GM12878 (cell line): Measurements from ENCODE around the gene FBF1. TPM values are rescaled to one million over a fixed set of nuclear protein-coding genes. Genes with fewer than 3 reads are reported as not detected.

Source experiments
- ATF7 ChIP-seq: fragments of 450-650 bp; IDR thresholded peaks from 2 replicates; pipeline ENCODE4 v1.6.1; 2016; ENCODE audit warnings: low read depth, mild to moderate bottlenecking
- CEBPB ChIP-seq, 2 experiments: fragments of 150-350 bp in 1 of 2; IDR thresholded peaks; 2 replicates each; pipeline ENCODE4 v1.6.1; 2012 to 2014; ENCODE audit warnings: low read depth in 2 of 2, low read length in 2 of 2, borderline replicate concordance in 1 of 2, inconsistent platforms in 1 of 2
- CREB1 ChIP-seq: IDR thresholded peaks from 2 replicates; pipeline ENCODE4 v1.6.1; 2012; ENCODE audit warnings: low read depth, mild to moderate bottlenecking, inconsistent platforms
- EGR1 ChIP-seq, 2 experiments: IDR thresholded peaks; 1 replicate in 1 of 2; 2 replicates in 1 of 2; pipeline ENCODE4 v1.6.1; 2011 to 2012; ENCODE audit warnings: low read depth in 2 of 2, low read length in 2 of 2, borderline replicate concordance in 1 of 2, mild to moderate bottlenecking in 1 of 2, moderate library complexity in 1 of 2
- FOS ChIP-seq: IDR thresholded peaks from 3 replicates; pipeline ENCODE4 v1.6.1; 2011; ENCODE audit warnings: borderline replicate concordance; ENCODE audit not compliant: insufficient read length; ENCODE audit errors: extremely low read depth
- FOXK2 ChIP-seq: fragments of 450-650 bp; IDR thresholded peaks from 2 replicates; pipeline ENCODE4 v1.6.1; 2017; ENCODE audit warnings: mild to moderate bottlenecking, moderate library complexity
- GABPA ChIP-seq: IDR thresholded peaks from 2 replicates; pipeline ENCODE4 v1.6.1; 2014; ENCODE audit warnings: antibody characterized with exemption, low read depth, mild to moderate bottlenecking, inconsistent platforms
- HDGF ChIP-seq: fragments of 450-650 bp; IDR thresholded peaks from 2 replicates; pipeline ENCODE4 v1.6.1; 2016; ENCODE audit warnings: antibody characterized with exemption
- IRF4 ChIP-seq: IDR thresholded peaks from 2 replicates; pipeline ENCODE4 v1.6.1; 2011; ENCODE audit warnings: low read depth, low read length
- MEF2A ChIP-seq: IDR thresholded peaks from 2 replicates; pipeline ENCODE4 v1.6.1; 2011; ENCODE audit warnings: low read depth, mild to moderate bottlenecking, low read length, moderate library complexity; ENCODE audit not compliant: insufficient read depth
- NR2C2 ChIP-seq: IDR thresholded peaks from 2 replicates; pipeline ENCODE4 v1.6.1; 2011; ENCODE audit warnings: borderline replicate concordance, low read depth; ENCODE audit not compliant: control insufficient read depth, insufficient read length
- POU2F2 ChIP-seq: IDR thresholded peaks from 3 replicates; pipeline ENCODE4 v1.6.1; 2011; ENCODE audit warnings: low read depth, mild to moderate bottlenecking, low read length, borderline replicate concordance
- RUNX3 ChIP-seq: IDR thresholded peaks from 2 replicates; pipeline ENCODE4 v1.6.1; 2012; ENCODE audit warnings: low read length, inconsistent platforms
- SUPT20H ChIP-seq: IDR thresholded peaks from 2 replicates; pipeline ENCODE4 v1.6.1; 2011; ENCODE audit warnings: low read depth, mild to moderate bottlenecking, low read length, moderate library complexity, borderline replicate concordance; ENCODE audit not compliant: control insufficient read depth
- TCF12 ChIP-seq: IDR thresholded peaks from 2 replicates; pipeline ENCODE4 v1.6.1; 2011; ENCODE audit warnings: low read depth, mild to moderate bottlenecking, low read length
- ZNF622 ChIP-seq: fragments of 450-650 bp; IDR thresholded peaks from 2 replicates; pipeline ENCODE4 v1.6.1; 2017; ENCODE audit warnings: mild to moderate bottlenecking, inconsistent platforms
- polyA plus RNA-seq, 11 experiments: library from polyadenylated mRNA; depleted of rRNA in 4 of 11; unstranded in 6 of 11; stranded (reverse) in 5 of 11; fragments of >200 nt; fragmentation: Nextera tagmentation in 4 of 11; fragmentation: Illumina TruSeq in 1 of 11; extraction: Ambion mirVana in 4 of 11; extraction: Trizol in 1 of 11; gene quantifications; 1 replicate in 1 of 11; 2 replicates in 10 of 11; pipeline versions ENCODE4 v1.2.1 to v1.2.3, GENCODE V29; 2011 to 2016; ENCODE audit warnings: inconsistent platforms in 2 of 11, missing spikeins in 2 of 11, low read depth in 1 of 11
- total RNA-seq, 4 experiments: library from RNA; depleted of rRNA in 3 of 4; stranded (reverse); fragments of >200 nt in 3 of 4; fragmentation: Illumina TruSeq in 1 of 4; extraction: Trizol in 1 of 4; gene quantifications; 2 replicates each; pipeline versions ENCODE4 v1.2.1 to v1.2.3, GENCODE V29; 2013 to 2021
- TF ChIP-seq, protein P1 (sequence below): IDR thresholded peaks from 2 replicates; pipeline ENCODE4 v1.6.1; 2011; ENCODE audit warnings: low read depth, mild to moderate bottlenecking, low read length, moderate library complexity, borderline replicate concordance; ENCODE audit errors: extremely low read depth
- TF ChIP-seq, protein P2 (sequence below): fragments of 450-650 bp; IDR thresholded peaks from 2 replicates; pipeline ENCODE4 v1.6.1; 2016; ENCODE audit warnings: mild to moderate bottlenecking
- TF ChIP-seq, protein P3 (sequence below): fragments of 450-650 bp; conservative IDR thresholded peaks from 2 replicates; pipeline ENCODE4 v1.6.1; 2017; ENCODE audit warnings: mild to moderate bottlenecking, moderate library complexity
- TF ChIP-seq, protein P4 (sequence below): fragments of 450-650 bp; formaldehyde crosslinking; IDR thresholded peaks from 2 replicates; pipeline ENCODE4 v1.4.0; 2020; ENCODE audit warnings: mild to moderate bottlenecking, moderate library complexity
- TF ChIP-seq, protein P5 (sequence below): IDR thresholded peaks from 2 replicates; pipeline ENCODE4 v1.6.1; 2012; ENCODE audit warnings: low read length, inconsistent platforms

FBF1 gene
- total and polyA plus RNA-seq, 10 of the 15 experiments (the other 5 are each of a cell fraction or from before 2014, with no cell fraction given) = 0.29 to 15.0 (median 7.0) TPM

DNA sequence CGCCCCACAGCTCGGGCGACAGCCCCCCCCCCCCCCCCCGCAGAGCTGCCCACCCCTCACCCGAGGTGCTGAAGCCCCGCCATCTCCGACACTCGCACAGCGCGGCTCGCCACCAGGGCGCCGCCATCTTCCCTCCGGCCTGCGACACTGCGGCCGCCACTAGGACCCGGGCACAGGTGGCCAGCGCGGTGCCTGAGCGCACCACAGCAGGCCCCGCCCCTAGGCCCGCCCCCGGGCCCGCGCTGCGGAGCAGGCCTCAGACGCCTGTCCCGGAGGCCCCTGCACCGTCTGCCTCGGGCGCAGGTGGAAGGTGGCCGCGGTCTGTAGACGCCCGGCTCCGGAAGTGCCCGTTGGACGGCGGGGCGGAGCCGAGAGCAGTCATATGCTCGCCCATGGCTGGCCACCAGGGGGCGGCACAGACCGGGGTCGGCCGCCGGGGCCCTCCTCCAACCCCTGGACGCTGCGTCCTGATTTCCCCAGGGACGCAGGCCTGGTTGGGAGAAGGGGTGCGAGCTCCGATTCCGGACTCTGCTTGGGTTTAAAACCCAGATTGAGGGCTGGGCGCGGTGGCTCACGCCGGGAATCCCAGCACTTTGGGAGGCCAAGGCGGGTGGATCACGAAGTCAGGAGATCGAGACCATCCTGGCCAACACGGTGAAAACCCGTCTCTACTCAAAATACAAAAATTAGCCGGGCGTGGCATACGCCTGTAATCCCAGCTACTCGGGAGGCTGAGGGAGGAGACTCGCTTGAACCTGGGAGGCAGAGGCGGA, 35.9 kb downstream of the FBF1 start, which contains the start of gene MRPL38 (continued):
- no peak for TF ChIP-seq POU2F2
- TF ChIP-seq ZNF622 = no peak
- TF ChIP-seq, protein P1, sequence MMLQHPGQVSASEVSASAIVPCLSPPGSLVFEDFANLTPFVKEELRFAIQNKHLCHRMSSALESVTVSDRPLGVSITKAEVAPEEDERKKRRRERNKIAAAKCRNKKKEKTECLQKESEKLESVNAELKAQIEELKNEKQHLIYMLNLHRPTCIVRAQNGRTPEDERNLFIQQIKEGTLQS = no peak
- TF ChIP-seq GABPA = no peak
- TF ChIP-seq TCF12 = peak; percentile 69; the same call in 1 of the 2 replicates
- TF ChIP-seq NR2C2 = no peak
- TF ChIP-seq, protein P2, sequence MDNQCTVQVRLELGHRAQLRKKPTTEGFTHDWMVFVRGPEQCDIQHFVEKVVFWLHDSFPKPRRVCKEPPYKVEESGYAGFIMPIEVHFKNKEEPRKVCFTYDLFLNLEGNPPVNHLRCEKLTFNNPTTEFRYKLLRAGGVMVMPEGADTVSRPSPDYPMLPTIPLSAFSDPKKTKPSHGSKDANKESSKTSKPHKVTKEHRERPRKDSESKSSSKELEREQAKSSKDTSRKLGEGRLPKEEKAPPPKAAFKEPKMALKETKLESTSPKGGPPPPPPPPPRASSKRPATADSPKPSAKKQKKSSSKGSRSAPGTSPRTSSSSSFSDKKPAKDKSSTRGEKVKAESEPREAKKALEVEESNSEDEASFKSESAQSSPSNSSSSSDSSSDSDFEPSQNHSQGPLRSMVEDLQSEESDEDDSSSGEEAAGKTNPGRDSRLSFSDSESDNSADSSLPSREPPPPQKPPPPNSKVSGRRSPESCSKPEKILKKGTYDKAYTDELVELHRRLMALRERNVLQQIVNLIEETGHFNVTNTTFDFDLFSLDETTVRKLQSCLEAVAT = peak; percentile 87
- TF ChIP-seq, protein P3, sequence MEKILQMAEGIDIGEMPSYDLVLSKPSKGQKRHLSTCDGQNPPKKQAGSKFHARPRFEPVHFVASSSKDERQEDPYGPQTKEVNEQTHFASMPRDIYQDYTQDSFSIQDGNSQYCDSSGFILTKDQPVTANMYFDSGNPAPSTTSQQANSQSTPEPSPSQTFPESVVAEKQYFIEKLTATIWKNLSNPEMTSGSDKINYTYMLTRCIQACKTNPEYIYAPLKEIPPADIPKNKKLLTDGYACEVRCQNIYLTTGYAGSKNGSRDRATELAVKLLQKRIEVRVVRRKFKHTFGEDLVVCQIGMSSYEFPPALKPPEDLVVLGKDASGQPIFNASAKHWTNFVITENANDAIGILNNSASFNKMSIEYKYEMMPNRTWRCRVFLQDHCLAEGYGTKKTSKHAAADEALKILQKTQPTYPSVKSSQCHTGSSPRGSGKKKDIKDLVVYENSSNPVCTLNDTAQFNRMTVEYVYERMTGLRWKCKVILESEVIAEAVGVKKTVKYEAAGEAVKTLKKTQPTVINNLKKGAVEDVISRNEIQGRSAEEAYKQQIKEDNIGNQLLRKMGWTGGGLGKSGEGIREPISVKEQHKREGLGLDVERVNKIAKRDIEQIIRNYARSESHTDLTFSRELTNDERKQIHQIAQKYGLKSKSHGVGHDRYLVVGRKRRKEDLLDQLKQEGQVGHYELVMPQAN = peak; percentile 78
- no peak for TF ChIP-seq CEBPB (IDR thresholded peaks at IDR 0.05; ENCODE audit: borderline replicate concordance in 1 of 2, low read depth in 2 of 2, low read length in 2 of 2)
- peak; percentile 27; the same call in 1 of the 2 replicates for TF ChIP-seq FOXK2
- TF ChIP-seq, protein P4, sequence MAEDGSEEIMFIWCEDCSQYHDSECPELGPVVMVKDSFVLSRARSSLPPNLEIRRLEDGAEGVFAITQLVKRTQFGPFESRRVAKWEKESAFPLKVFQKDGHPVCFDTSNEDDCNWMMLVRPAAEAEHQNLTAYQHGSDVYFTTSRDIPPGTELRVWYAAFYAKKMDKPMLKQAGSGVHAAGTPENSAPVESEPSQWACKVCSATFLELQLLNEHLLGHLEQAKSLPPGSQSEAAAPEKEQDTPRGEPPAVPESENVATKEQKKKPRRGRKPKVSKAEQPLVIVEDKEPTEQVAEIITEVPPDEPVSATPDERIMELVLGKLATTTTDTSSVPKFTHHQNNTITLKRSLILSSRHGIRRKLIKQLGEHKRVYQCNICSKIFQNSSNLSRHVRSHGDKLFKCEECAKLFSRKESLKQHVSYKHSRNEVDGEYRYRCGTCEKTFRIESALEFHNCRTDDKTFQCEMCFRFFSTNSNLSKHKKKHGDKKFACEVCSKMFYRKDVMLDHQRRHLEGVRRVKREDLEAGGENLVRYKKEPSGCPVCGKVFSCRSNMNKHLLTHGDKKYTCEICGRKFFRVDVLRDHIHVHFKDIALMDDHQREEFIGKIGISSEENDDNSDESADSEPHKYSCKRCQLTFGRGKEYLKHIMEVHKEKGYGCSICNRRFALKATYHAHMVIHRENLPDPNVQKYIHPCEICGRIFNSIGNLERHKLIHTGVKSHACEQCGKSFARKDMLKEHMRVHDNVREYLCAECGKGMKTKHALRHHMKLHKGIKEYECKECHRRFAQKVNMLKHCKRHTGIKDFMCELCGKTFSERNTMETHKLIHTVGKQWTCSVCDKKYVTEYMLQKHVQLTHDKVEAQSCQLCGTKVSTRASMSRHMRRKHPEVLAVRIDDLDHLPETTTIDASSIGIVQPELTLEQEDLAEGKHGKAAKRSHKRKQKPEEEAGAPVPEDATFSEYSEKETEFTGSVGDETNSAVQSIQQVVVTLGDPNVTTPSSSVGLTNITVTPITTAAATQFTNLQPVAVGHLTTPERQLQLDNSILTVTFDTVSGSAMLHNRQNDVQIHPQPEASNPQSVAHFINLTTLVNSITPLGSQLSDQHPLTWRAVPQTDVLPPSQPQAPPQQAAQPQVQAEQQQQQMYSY (CRISPR knock-in tag) = no peak
- TF ChIP-seq IRF4 = no peak
- TF ChIP-seq, protein P5, sequence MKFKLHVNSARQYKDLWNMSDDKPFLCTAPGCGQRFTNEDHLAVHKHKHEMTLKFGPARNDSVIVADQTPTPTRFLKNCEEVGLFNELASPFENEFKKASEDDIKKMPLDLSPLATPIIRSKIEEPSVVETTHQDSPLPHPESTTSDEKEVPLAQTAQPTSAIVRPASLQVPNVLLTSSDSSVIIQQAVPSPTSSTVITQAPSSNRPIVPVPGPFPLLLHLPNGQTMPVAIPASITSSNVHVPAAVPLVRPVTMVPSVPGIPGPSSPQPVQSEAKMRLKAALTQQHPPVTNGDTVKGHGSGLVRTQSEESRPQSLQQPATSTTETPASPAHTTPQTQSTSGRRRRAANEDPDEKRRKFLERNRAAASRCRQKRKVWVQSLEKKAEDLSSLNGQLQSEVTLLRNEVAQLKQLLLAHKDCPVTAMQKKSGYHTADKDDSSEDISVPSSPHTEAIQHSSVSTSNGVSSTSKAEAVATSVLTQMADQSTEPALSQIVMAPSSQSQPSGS = no peak
- TF ChIP-seq ATF7 = no peak
- TF ChIP-seq CREB1 = peak; percentile 56; the same call in 1 of the 2 replicates
- TF ChIP-seq FOS = no peak
- peak; percentile 92 for TF ChIP-seq HDGF
- TF ChIP-seq EGR1 (IDR thresholded peaks at IDR 0.05; ENCODE audit: borderline replicate concordance in 1 of 2, low read depth in 2 of 2, low read length in 2 of 2) = peak in 1 of 2 experiments; percentile 71; a peak in 2 of 3 replicates
- TF ChIP-seq RUNX3 = peak; percentile 63
- no peak for TF ChIP-seq SUPT20H
- peak; percentile 62; the same call in 1 of the 2 replicates for TF ChIP-seq MEF2A
